ENCODE results near the gene TP53TG5. TPM values are rescaled to one million over a fixed set of nuclear protein-coding genes. Genes with fewer than 3 reads are reported as not detected.

The TP53TG5 gene
- total and polyA plus RNA-seq, 2 experiments from 2014 or later, result not detected

DNA sequence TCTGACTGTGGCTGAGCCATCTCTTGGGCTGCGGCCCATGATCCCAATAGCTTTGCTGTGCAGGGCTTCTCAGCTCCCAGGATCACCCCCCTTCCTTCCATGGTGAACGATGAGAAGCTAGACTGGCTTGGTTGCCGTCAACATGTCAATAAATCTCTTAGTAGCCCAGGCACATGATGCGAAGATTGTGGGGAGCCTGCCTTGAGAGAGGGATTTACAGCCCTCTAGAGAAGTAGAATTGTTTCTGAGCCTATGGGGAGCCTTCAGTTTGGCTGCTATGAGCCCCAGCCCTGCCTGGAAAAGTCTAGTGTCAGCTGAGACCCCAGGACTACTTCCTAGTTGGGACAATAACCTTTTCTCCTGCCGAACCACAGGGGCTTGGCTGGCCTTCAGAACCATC, 34.5 kb upstream of the TP53TG5 start:
- peaks cover 4% of the 10 kb centered on the region for H3K27me3 Mint-ChIP-seq (ENCODE audit: insufficient read depth, low read depth, poor library complexity)
- H3K4me1 Mint-ChIP-seq, result peaks cover 13% of the 10 kb centered on the region
- H3K4me3 ChIP-seq, result no peak overlapping the region

DNA sequence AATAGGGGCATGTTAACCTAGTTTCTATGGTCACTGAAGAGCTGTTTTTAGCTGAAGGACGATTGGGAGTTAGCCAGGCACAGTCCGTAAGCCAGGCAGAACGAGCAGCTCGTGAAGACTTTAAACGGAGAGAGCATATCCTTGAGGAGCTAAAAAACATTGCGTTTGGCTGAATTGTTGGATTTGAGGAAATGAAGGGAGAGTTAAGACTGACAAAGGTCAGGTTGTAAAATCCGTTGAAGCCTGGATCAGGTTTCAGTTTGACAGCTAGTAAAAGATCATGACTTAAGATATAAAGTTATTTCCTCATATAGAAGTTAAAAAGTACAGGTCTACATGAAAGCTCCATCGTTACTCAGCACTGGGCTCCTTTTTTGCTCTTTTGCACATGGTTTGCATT, 32.8 kb upstream of the TP53TG5 start:
- H3K4me1 Mint-ChIP-seq, result peaks cover 16% of the 10 kb centered on the region
- no peak overlapping the region for H3K27ac ChIP-seq (ENCODE audit: low read depth)
- peaks cover 14% of the 10 kb centered on the region for H3K27me3 Mint-ChIP-seq (ENCODE audit: insufficient read depth, low read depth, poor library complexity)
- no peaks in the 10 kb centered on the region for H3K9me3 Mint-ChIP-seq
- H2AFZ ChIP-seq, result no peak overlapping the region
- no peak overlapping the region for H3K4me3 ChIP-seq
- DNase-seq (ENCODE audit: low spot score) (no peak), ATAC-seq (no peak)
- no peak overlapping the region for H3K4me2 ChIP-seq
- H3K27me3 ChIP-seq (ENCODE audit: insufficient read depth), result peaks cover 10% of the 10 kb centered on the region; the same call in 1 of the 2 replicates
- H3K36me3 Mint-ChIP-seq (ENCODE audit: low read depth), result peaks cover 21% of the 10 kb centered on the region
- H3K79me2 ChIP-seq (replicated peaks; ENCODE audit: insufficient read depth), result peaks cover 9% of the 10 kb centered on the region
- H3K4me1 ChIP-seq (ENCODE audit: insufficient read depth), result peaks cover 8% of the 10 kb centered on the region; the same call in 1 of the 2 replicates
- peaks cover 8% of the 10 kb centered on the region for H3K36me3 ChIP-seq (ENCODE audit: insufficient read depth)
- TF ChIP-seq JUNB (IDR thresholded peaks at IDR 0.05; ENCODE audit: unreplicated experiment), result no peak
- TF ChIP-seq, protein P1, sequence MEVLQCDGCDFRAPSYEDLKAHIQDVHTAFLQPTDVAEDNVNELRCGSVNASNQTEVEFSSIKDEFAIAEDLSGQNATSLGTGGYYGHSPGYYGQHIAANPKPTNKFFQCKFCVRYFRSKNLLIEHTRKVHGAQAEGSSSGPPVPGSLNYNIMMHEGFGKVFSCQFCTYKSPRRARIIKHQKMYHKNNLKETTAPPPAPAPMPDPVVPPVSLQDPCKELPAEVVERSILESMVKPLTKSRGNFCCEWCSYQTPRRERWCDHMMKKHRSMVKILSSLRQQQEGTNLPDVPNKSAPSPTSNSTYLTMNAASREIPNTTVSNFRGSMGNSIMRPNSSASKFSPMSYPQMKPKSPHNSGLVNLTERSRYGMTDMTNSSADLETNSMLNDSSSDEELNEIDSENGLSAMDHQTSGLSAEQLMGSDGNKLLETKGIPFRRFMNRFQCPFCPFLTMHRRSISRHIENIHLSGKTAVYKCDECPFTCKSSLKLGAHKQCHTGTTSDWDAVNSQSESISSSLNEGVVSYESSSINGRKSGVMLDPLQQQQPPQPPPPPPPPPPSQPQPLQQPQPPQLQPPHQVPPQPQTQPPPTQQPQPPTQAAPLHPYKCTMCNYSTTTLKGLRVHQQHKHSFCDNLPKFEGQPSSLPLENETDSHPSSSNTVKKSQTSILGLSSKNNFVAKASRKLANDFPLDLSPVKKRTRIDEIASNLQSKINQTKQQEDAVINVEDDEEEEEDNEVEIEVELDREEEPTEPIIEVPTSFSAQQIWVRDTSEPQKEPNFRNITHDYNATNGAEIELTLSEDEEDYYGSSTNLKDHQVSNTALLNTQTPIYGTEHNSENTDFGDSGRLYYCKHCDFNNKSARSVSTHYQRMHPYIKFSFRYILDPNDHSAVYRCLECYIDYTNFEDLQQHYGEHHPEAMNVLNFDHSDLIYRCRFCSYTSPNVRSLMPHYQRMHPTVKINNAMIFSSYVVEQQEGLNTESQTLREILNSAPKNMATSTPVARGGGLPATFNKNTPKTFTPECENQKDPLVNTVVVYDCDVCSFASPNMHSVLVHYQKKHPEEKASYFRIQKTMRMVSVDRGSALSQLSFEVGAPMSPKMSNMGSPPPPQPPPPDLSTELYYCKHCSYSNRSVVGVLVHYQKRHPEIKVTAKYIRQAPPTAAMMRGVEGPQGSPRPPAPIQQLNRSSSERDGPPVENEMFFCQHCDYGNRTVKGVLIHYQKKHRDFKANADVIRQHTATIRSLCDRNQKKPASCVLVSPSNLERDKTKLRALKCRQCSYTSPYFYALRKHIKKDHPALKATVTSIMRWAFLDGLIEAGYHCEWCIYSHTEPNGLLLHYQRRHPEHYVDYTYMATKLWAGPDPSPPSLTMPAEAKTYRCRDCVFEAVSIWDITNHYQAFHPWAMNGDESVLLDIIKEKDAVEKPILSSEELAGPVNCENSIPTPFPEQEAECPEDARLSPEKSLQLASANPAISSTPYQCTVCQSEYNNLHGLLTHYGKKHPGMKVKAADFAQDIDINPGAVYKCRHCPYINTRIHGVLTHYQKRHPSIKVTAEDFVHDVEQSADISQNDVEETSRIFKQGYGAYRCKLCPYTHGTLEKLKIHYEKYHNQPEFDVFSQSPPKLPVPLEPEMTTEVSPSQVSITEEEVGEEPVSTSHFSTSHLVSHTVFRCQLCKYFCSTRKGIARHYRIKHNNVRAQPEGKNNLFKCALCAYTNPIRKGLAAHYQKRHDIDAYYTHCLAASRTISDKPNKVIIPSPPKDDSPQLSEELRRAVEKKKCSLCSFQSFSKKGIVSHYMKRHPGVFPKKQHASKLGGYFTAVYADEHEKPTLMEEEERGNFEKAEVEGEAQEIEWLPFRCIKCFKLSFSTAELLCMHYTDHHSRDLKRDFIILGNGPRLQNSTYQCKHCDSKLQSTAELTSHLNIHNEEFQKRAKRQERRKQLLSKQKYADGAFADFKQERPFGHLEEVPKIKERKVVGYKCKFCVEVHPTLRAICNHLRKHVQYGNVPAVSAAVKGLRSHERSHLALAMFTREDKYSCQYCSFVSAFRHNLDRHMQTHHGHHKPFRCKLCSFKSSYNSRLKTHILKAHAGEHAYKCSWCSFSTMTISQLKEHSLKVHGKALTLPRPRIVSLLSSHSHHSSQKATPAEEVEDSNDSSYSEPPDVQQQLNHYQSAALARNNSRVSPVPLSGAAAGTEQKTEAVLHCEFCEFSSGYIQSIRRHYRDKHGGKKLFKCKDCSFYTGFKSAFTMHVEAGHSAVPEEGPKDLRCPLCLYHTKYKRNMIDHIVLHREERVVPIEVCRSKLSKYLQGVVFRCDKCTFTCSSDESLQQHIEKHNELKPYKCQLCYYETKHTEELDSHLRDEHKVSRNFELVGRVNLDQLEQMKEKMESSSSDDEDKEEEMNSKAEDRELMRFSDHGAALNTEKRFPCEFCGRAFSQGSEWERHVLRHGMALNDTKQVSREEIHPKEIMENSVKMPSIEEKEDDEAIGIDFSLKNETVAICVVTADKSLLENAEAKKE (CRISPR knock-in tag; IDR thresholded peaks at IDR 0.05), result no peak
- TF ChIP-seq, protein P2, sequence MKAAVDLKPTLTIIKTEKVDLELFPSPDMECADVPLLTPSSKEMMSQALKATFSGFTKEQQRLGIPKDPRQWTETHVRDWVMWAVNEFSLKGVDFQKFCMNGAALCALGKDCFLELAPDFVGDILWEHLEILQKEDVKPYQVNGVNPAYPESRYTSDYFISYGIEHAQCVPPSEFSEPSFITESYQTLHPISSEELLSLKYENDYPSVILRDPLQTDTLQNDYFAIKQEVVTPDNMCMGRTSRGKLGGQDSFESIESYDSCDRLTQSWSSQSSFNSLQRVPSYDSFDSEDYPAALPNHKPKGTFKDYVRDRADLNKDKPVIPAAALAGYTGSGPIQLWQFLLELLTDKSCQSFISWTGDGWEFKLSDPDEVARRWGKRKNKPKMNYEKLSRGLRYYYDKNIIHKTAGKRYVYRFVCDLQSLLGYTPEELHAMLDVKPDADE (IDR thresholded peaks at IDR 0.05), result no peak
- H3K4me3 Mint-ChIP-seq, result no peak overlapping the region
- no peaks in the 10 kb centered on the region for H3K9me2 ChIP-seq (ENCODE audit: insufficient read depth)
- no peak overlapping the region for H3K27ac Mint-ChIP-seq
- peaks cover 11% of the 10 kb centered on the region; the same call in 1 of the 2 replicates for H3F3A ChIP-seq (replicated peaks; ENCODE audit: low read depth)
- H4K20me1 ChIP-seq (replicated peaks; ENCODE audit: insufficient read depth), result no peaks in the 10 kb centered on the region; the same call in 1 of the 2 replicates

More for the DNA sequence above, 34.5 kb upstream of the TP53TG5 start:
- peaks cover 4% of the 10 kb centered on the region; the same call in 1 of the 2 replicates for H3K27me3 ChIP-seq (ENCODE audit: insufficient read depth)
- no peak overlapping the region for H2AFZ ChIP-seq
- peaks cover 7% of the 10 kb centered on the region; the same call in 1 of the 2 replicates for H4K20me1 ChIP-seq (replicated peaks; ENCODE audit: insufficient read depth)
- no peak overlapping the region for H3K4me2 ChIP-seq
- ATAC-seq (no peak), DNase-seq (ENCODE audit: low spot score) (no peak)
- TF ChIP-seq POLR2AphosphoS5 (IDR thresholded peaks at IDR 0.05; ENCODE audit: low read depth), result no peak
- no peak for TF ChIP-seq NANOG (IDR thresholded peaks at IDR 0.05; ENCODE audit: borderline replicate concordance)
- no peak for TF ChIP-seq ZNF331 (CRISPR knock-in tag; IDR thresholded peaks at IDR 0.05; ENCODE audit: low read depth)
- TF ChIP-seq, protein P2 (IDR thresholded peaks at IDR 0.05), result no peak
- no peak for TF ChIP-seq JUNB (IDR thresholded peaks at IDR 0.05; ENCODE audit: unreplicated experiment)
- TF ChIP-seq, protein P3, sequence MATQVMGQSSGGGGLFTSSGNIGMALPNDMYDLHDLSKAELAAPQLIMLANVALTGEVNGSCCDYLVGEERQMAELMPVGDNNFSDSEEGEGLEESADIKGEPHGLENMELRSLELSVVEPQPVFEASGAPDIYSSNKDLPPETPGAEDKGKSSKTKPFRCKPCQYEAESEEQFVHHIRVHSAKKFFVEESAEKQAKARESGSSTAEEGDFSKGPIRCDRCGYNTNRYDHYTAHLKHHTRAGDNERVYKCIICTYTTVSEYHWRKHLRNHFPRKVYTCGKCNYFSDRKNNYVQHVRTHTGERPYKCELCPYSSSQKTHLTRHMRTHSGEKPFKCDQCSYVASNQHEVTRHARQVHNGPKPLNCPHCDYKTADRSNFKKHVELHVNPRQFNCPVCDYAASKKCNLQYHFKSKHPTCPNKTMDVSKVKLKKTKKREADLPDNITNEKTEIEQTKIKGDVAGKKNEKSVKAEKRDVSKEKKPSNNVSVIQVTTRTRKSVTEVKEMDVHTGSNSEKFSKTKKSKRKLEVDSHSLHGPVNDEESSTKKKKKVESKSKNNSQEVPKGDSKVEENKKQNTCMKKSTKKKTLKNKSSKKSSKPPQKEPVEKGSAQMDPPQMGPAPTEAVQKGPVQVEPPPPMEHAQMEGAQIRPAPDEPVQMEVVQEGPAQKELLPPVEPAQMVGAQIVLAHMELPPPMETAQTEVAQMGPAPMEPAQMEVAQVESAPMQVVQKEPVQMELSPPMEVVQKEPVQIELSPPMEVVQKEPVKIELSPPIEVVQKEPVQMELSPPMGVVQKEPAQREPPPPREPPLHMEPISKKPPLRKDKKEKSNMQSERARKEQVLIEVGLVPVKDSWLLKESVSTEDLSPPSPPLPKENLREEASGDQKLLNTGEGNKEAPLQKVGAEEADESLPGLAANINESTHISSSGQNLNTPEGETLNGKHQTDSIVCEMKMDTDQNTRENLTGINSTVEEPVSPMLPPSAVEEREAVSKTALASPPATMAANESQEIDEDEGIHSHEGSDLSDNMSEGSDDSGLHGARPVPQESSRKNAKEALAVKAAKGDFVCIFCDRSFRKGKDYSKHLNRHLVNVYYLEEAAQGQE (IDR thresholded peaks at IDR 0.05; ENCODE audit: unreplicated experiment), result no peak
- H3K36me3 ChIP-seq (ENCODE audit: insufficient read depth), result peaks cover 8% of the 10 kb centered on the region
- H3K4me1 ChIP-seq (ENCODE audit: insufficient read depth), result peaks cover 12% of the 10 kb centered on the region; the same call in 1 of the 2 replicates
- no peaks in the 10 kb centered on the region for H3K9me2 ChIP-seq (ENCODE audit: insufficient read depth)
- H3K79me2 ChIP-seq (replicated peaks; ENCODE audit: insufficient read depth), result peaks cover 18% of the 10 kb centered on the region
- H3K27ac Mint-ChIP-seq, result no peak overlapping the region
- H3K4me3 Mint-ChIP-seq, result no peak overlapping the region
- no peak overlapping the region for H3K27ac ChIP-seq (ENCODE audit: low read depth)
- H3K9me3 Mint-ChIP-seq, result no peaks in the 10 kb centered on the region
- H3F3A ChIP-seq (replicated peaks; ENCODE audit: low read depth), result peaks cover 4% of the 10 kb centered on the region; the same call in 1 of the 2 replicates
- peaks cover 21% of the 10 kb centered on the region for H3K36me3 Mint-ChIP-seq (ENCODE audit: low read depth)

Data from GM23338 (cell line).